ENCODE measurements around the gene HS2ST1.

The HS2ST1 gene

GRCh38 chr1:87103074-87103473, 188.6 kb downstream of the HS2ST1 start:
- H3K4me3 ChIP-seq (ENCODE audit: low read depth, low read length): no peak overlapping the region
- no peak for DNase-seq (ENCODE audit: low read depth)
- TF ChIP-seq POLR2A (IDR thresholded peaks at IDR 0.05; ENCODE audit: extremely low read depth, insufficient read length) (no peak), MAX (IDR thresholded peaks at IDR 0.05; ENCODE audit: low read depth, low read length) (no peak), MYC (IDR thresholded peaks at IDR 0.05; ENCODE audit: low read depth, low read length) (no peak)
- TF ChIP-seq, protein P1, sequence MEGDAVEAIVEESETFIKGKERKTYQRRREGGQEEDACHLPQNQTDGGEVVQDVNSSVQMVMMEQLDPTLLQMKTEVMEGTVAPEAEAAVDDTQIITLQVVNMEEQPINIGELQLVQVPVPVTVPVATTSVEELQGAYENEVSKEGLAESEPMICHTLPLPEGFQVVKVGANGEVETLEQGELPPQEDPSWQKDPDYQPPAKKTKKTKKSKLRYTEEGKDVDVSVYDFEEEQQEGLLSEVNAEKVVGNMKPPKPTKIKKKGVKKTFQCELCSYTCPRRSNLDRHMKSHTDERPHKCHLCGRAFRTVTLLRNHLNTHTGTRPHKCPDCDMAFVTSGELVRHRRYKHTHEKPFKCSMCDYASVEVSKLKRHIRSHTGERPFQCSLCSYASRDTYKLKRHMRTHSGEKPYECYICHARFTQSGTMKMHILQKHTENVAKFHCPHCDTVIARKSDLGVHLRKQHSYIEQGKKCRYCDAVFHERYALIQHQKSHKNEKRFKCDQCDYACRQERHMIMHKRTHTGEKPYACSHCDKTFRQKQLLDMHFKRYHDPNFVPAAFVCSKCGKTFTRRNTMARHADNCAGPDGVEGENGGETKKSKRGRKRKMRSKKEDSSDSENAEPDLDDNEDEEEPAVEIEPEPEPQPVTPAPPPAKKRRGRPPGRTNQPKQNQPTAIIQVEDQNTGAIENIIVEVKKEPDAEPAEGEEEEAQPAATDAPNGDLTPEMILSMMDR (IDR thresholded peaks at IDR 0.05; ENCODE audit: low read depth, low read length): no peak

DNA sequence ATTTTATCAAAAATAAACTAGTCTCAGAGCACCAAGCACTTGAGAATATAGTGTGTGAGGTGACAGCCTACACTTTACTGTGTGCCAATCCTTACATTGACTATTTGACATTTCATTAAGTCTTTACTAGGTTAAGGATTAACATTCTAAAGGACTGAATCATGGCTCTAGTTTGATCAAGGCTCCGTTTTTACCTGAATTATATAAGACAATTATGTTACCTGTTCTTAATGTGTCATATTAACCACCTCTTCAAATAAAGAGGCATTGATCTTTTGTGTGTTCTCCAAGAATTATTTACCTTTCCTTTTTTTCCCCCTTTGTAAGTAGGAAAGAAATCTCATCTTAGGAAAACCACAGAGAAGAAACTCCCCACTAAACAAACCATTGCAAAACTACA, 189.7 kb downstream of the HS2ST1 start:
- TF ChIP-seq MAX (IDR thresholded peaks at IDR 0.05; ENCODE audit: low read depth, low read length) (no peak), POLR2A (IDR thresholded peaks at IDR 0.05; ENCODE audit: extremely low read depth, insufficient read length) (no peak), MYC (IDR thresholded peaks at IDR 0.05; ENCODE audit: low read depth, low read length) (no peak)
- TF ChIP-seq, protein P1 (IDR thresholded peaks at IDR 0.05; ENCODE audit: low read depth, low read length): no peak
- DNase-seq (ENCODE audit: low read depth): no peak

GRCh38 chr1:87104945-87105344, 190.5 kb downstream of the HS2ST1 start:
- H3K4me3 ChIP-seq (ENCODE audit: low read depth, low read length): no peak overlapping the region
- TF ChIP-seq, protein P1 (IDR thresholded peaks at IDR 0.05; ENCODE audit: low read depth, low read length): no peak
- no peak for TF ChIP-seq MAX (IDR thresholded peaks at IDR 0.05; ENCODE audit: low read depth, low read length)
- TF ChIP-seq POLR2A (IDR thresholded peaks at IDR 0.05; ENCODE audit: extremely low read depth, insufficient read length): no peak
- no peak for DNase-seq (ENCODE audit: low read depth)

More for the DNA sequence above, 189.7 kb downstream of the HS2ST1 start:
- H3K4me3 ChIP-seq (ENCODE audit: low read depth, low read length): no peak overlapping the region

DNA sequence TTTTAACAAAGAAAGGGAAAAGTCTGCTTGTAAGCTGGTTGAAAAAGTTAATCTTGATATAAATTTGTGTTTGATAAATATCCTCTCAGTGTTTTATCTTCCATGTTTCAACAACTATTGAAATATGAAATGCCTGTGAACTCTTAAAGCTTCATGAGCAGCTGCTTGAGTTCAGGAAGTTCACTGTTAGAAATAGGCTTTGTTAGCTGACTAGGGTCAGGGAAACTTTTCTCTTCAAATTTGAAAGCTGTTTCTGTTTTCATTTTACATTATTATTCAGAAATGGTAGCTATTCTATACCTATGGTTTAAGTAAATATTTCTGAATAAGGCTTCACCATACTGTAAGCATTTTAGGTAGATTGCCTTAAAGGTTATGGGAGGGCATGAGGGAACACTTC, 191.7 kb downstream of the HS2ST1 start:
- no peak for TF ChIP-seq POLR2A (IDR thresholded peaks at IDR 0.05; ENCODE audit: extremely low read depth, insufficient read length)
- TF ChIP-seq MAX (IDR thresholded peaks at IDR 0.05; ENCODE audit: low read depth, low read length): no peak
- TF ChIP-seq, protein P1 (IDR thresholded peaks at IDR 0.05; ENCODE audit: low read depth, low read length): no peak
- no peak for TF ChIP-seq MYC (IDR thresholded peaks at IDR 0.05; ENCODE audit: low read depth, low read length)
- H3K4me3 ChIP-seq (ENCODE audit: low read depth, low read length): no peak overlapping the region
- no peak for DNase-seq (ENCODE audit: low read depth)

DNA sequence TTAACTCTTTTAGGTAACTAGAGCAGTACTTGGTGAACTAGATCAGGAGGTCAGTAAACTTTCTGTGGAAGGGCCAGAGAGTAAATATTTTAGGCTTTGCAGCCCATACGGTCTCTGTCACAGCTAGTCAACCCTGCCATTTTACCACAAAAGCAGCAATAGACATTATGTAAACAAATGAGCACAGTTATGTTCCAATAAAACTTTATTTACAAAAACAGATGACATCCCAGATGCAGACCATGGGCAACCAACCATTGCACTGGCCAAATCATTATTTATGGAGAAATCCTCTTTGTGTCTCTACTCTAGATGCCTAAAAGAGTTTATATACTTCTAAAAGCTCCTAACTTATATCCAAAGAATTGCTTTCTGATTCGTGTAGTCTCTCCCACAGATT, 192.4 kb downstream of the HS2ST1 start:
- no peak overlapping the region for H3K4me3 ChIP-seq (ENCODE audit: low read depth, low read length)
- no peak for DNase-seq (ENCODE audit: low read depth)
- no peak for TF ChIP-seq POLR2A (IDR thresholded peaks at IDR 0.05; ENCODE audit: extremely low read depth, insufficient read length)
- TF ChIP-seq, protein P1 (IDR thresholded peaks at IDR 0.05; ENCODE audit: low read depth, low read length): no peak
- TF ChIP-seq MYC (IDR thresholded peaks at IDR 0.05; ENCODE audit: low read depth, low read length): no peak
- TF ChIP-seq MAX (IDR thresholded peaks at IDR 0.05; ENCODE audit: low read depth, low read length): no peak

DNA sequence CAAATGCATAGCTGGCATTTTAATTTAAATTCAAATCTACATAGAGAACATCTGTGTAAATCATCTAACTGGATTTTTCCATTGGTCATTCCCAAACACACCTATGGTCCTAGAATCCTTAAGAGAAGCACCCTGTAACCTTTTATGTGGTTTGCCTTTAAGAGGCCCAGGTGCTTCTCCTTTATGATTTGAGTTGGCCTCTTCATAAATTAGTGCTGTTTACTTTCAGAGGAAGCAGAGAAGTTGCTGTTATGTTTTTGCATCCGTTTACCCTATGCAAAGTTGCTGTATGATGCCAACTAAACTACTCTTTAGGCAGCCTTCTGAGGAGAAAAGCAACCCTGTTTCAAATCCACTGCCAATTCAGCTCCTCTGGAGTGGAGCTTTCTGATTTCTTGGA, 193.8 kb downstream of the HS2ST1 start:
- H3K4me3 ChIP-seq (ENCODE audit: low read depth, low read length): no peak overlapping the region
- DNase-seq (ENCODE audit: low read depth): no peak
- TF ChIP-seq MAX (IDR thresholded peaks at IDR 0.05; ENCODE audit: low read depth, low read length) (no peak), POLR2A (IDR thresholded peaks at IDR 0.05; ENCODE audit: extremely low read depth, insufficient read length) (no peak), MYC (IDR thresholded peaks at IDR 0.05; ENCODE audit: low read depth, low read length) (no peak)
- TF ChIP-seq, protein P1 (IDR thresholded peaks at IDR 0.05; ENCODE audit: low read depth, low read length): no peak

All from NB4 (cell line).